SK-N-MC (cell line): Measurements from ENCODE around the gene BOC.

ENCODE experiments used
- DNase-seq: peaks from one replicate; pipeline ENCODE4 v3.0.0-alpha.2; 2011; ENCODE audit warnings: low read depth, low spot score
- H3K27ac ChIP-seq: fragments of 200-600 bp; sonication (generic); 2 replicates; pipeline ENCODE4 v1.5.1; 2016; ENCODE audit warnings: mixed run types
- H3K36me3 ChIP-seq: fragments of 200-600 bp; sonication (generic); 2 replicates; pipeline ENCODE4 v1.6.1; 2017; ENCODE audit warnings: antibody characterized with exemption, low read length, mixed read lengths; ENCODE audit not compliant: insufficient read depth
- H3K4me3 ChIP-seq: fragments of 200-600 bp; sonication (generic); 2 replicates; pipeline ENCODE4 v1.5.1; 2016
- H3K9ac ChIP-seq: fragments of 200-600 bp; sonication (generic); 2 replicates; pipeline ENCODE4 v1.8.0; 2017; ENCODE audit warnings: mixed run types, mixed read lengths; ENCODE audit not compliant: insufficient read length
- H3K9me3 ChIP-seq: fragments of 200-600 bp; sonication (generic); 2 replicates; pipeline ENCODE4 v1.6.1; 2017; ENCODE audit warnings: low read depth, mild to moderate bottlenecking, antibody characterized with exemption, low read length, moderate library complexity, mixed read lengths
- EZH2 ChIP-seq: fragments of 200-600 bp; sonication (generic); IDR thresholded peaks from one replicate; pipeline ENCODE4 v1.6.1; 2017; ENCODE audit warnings: antibody characterized with exemption
- FOXP2 ChIP-seq: optimal IDR thresholded peaks from 2 replicates; pipeline ENCODE3; 2011; ENCODE audit warnings: mild to moderate bottlenecking, moderate library complexity; ENCODE audit not compliant: insufficient read depth; ENCODE audit errors: extremely low read length, control extremely low read depth
- POLR2AphosphoS5 ChIP-seq: IDR thresholded peaks from 2 replicates; pipeline ENCODE4 v1.6.1; 2012; ENCODE audit warnings: mild to moderate bottlenecking, low read depth, low read length, borderline replicate concordance

The BOC gene

GRCh38 chr3:113247675-113248458, 36.5 kb downstream of the BOC start:
- DNase-seq: no peak

GRCh38 chr3:113249111-113249510, 37.8 kb downstream of the BOC start:
- Histone ChIP-seq H3K27ac (no peak overlapping the region), H3K9ac (no peak overlapping the region), H3K4me3 (no peak overlapping the region), H3K9me3 (no peaks in the 10 kb centered on the region), H3K36me3 (no peaks in the 10 kb centered on the region)
- DNase-seq: no peak
- TF ChIP-seq EZH2 (no peak), FOXP2 (no peak), POLR2AphosphoS5 (no peak)

More at GRCh38 chr3:113247675-113248458, 36.5 kb downstream of the BOC start:
- Histone ChIP-seq H3K4me3 (no peak overlapping the region), H3K9me3 (no peaks in the 10 kb centered on the region), H3K9ac (no peak overlapping the region), H3K27ac (no peak overlapping the region), H3K36me3 (no peaks in the 10 kb centered on the region)
- TF ChIP-seq FOXP2: no peak
- no peak for TF ChIP-seq EZH2
- no peak for TF ChIP-seq POLR2AphosphoS5

GRCh38 chr3:113249601-113250000, 38.2 kb downstream of the BOC start:
- no peak overlapping the region for H3K4me3 ChIP-seq
- no peak for DNase-seq
- H3K36me3 ChIP-seq: no peaks in the 10 kb centered on the region
- no peaks in the 10 kb centered on the region for H3K9me3 ChIP-seq
- no peak overlapping the region for H3K9ac ChIP-seq
- TF ChIP-seq POLR2AphosphoS5 (no peak), EZH2 (no peak), FOXP2 (no peak)
- H3K27ac ChIP-seq: no peak overlapping the region

- DNase-seq: no peak
- Histone ChIP-seq H3K27ac (no peak overlapping the region), H3K9ac (no peak overlapping the region), H3K36me3 (no peaks in the 10 kb centered on the region), H3K4me3 (no peak overlapping the region), H3K9me3 (no peaks in the 10 kb centered on the region)
- TF ChIP-seq FOXP2 (no peak), POLR2AphosphoS5 (no peak), EZH2 (no peak)
Measured at GRCh38 chr3:113250566-113250965, 39.2 kb downstream of the BOC start.

GRCh38 chr3:113251817-113252216, 40.5 kb downstream of the BOC start:
- H3K9ac ChIP-seq: no peak overlapping the region
- H3K36me3 ChIP-seq: no peaks in the 10 kb centered on the region
- no peak for DNase-seq
- no peak overlapping the region for H3K27ac ChIP-seq
- no peak for TF ChIP-seq EZH2
- no peak for TF ChIP-seq POLR2AphosphoS5
- no peak for TF ChIP-seq FOXP2
- no peak overlapping the region for H3K4me3 ChIP-seq
- H3K9me3 ChIP-seq: no peaks in the 10 kb centered on the region

GRCh38 chr3:113252553-113252952, 41.2 kb downstream of the BOC start:
- no peak overlapping the region for H3K9ac ChIP-seq
- H3K9me3 ChIP-seq: no peaks in the 10 kb centered on the region
- H3K36me3 ChIP-seq: no peaks in the 10 kb centered on the region
- no peak overlapping the region for H3K4me3 ChIP-seq
- TF ChIP-seq POLR2AphosphoS5 (no peak), EZH2 (no peak), FOXP2 (no peak)
- no peak overlapping the region for H3K27ac ChIP-seq
- no peak for DNase-seq

GRCh38 chr3:113253702-113254101, 42.3 kb downstream of the BOC start:
- H3K36me3 ChIP-seq: no peaks in the 10 kb centered on the region
- no peak for DNase-seq
- H3K27ac ChIP-seq: no peak overlapping the region
- no peak for TF ChIP-seq FOXP2
- TF ChIP-seq POLR2AphosphoS5: no peak
- no peak for TF ChIP-seq EZH2
- H3K9me3 ChIP-seq: no peaks in the 10 kb centered on the region
- no peak overlapping the region for H3K4me3 ChIP-seq
- no peak overlapping the region for H3K9ac ChIP-seq

GRCh38 chr3:113254171-113254947, 43.0 kb downstream of the BOC start:
- no peak for DNase-seq
- Histone ChIP-seq H3K9ac (no peak overlapping the region), H3K4me3 (no peak overlapping the region), H3K27ac (no peak overlapping the region), H3K9me3 (no peaks in the 10 kb centered on the region), H3K36me3 (no peaks in the 10 kb centered on the region)
- TF ChIP-seq POLR2AphosphoS5: no peak
- TF ChIP-seq EZH2: no peak
- TF ChIP-seq FOXP2: no peak
